Daoy (cell line): ENCODE measurements around the gene MGRN1. TPM values are rescaled to one million over a fixed set of nuclear protein-coding genes. Genes with fewer than 3 reads are reported as not detected.

ENCODE experiments used
- DNase-seq: peaks from one replicate; pipeline ENCODE4 v3.0.0-alpha.2; 2015; ENCODE audit warnings: low read depth
- total RNA-seq: library from RNA; depleted of rRNA; stranded (reverse); fragments of >200 nt; shearing (Covaris generic); gene quantifications from 2 replicates; pipeline ENCODE4 v1.2.3, GENCODE V29; 2014

The MGRN1 gene
- total RNA-seq, 1 experiment from 2014 or later = 8.4 TPM

GRCh38 chr16:4624827-4625559 lies 367 bp downstream of the MGRN1 start:
- peak; percentile 55 for DNase-seq

- DNase-seq = no peak
Observed at GRCh38 chr16:4625560-4626159, 1.0 kb downstream of the MGRN1 start.

DNA sequence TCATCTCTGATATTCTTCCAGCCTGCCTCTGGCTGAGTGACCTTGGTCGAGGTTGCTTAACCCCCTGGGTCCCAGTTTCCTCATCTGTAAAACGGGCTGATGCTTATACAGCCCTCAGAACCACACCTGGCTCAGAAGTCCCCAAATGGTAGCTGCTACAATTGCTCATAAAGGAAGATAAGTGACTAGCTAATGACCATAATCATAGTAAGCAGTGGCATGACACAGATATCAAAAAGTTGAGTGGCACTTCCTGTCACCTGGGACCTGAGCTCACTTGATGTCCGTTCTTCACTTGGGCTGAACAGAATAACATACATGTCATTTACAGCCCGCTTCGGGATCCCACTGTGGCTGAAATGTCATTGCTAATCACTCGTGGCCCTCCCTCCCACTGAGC lies 1.8 kb downstream of the MGRN1 start:
- no peak for DNase-seq

- no peak for DNase-seq
Observed at GRCh38 chr16:4628283-4628682, 3.7 kb downstream of the MGRN1 start.

DNA sequence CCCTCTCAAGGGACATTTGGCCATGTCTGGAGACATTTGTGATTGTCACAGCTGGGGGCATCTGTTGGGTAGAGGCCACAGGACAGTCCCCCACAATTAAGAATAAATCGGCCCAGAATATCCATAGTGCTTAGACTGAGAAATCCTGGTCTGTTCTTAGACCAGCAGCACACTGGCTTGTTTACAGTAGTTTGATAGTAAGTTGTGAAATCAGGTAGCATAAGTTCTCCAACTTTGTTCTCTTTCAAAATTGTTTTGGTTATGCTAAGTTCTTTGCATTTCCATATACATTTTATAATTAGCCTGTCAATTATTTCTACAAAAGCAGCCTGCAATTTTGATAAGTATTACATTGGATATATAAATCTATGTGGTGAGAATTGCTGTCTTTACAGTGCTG lies 6.8 kb downstream of the MGRN1 start:
- DNase-seq = no peak

DNA sequence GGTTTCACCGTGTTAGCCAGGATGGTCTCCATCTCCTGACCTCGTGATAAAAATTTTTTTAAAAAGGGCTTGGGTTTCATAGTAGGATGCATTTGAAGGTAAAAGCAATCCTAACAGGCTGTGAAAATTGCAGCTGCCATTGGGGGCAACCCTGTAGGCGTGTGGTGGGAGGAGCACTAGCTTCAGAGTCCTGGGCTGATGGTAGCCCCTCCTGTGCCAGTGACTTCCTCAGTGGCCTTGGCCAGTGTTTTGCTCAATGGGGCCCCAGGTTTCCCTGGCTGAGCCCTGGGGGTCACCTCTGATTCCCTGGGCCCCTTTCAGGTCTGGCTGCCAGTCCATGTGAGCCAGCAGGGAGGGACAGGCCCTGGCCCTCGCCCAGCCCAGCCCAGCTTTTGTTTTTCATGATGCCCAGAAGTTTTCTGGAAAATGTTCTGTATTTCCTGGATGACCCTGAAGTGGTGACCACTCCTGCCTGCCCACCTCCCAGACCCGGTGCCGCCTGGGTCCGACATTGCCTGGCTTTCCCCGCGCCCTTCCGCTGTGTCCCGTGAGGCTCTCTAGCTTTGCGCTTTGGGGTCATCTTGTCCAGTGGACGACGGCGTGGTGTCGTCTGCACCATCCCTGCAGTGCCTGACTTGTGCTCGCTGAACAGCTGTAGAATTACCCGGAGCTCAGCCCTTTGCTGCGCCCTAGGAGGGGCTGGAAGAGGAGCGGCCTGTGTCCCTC lies 9.4 kb downstream of the MGRN1 start:
- no peak for DNase-seq

GRCh38 chr16:4634768-4635167 lies 10.1 kb downstream of the MGRN1 start:
- DNase-seq = no peak

GRCh38 chr16:4636196-4636595 lies 11.6 kb downstream of the MGRN1 start:
- DNase-seq = no peak

GRCh38 chr16:4637501-4638166 lies 13.0 kb downstream of the MGRN1 start:
- no peak for DNase-seq

DNA sequence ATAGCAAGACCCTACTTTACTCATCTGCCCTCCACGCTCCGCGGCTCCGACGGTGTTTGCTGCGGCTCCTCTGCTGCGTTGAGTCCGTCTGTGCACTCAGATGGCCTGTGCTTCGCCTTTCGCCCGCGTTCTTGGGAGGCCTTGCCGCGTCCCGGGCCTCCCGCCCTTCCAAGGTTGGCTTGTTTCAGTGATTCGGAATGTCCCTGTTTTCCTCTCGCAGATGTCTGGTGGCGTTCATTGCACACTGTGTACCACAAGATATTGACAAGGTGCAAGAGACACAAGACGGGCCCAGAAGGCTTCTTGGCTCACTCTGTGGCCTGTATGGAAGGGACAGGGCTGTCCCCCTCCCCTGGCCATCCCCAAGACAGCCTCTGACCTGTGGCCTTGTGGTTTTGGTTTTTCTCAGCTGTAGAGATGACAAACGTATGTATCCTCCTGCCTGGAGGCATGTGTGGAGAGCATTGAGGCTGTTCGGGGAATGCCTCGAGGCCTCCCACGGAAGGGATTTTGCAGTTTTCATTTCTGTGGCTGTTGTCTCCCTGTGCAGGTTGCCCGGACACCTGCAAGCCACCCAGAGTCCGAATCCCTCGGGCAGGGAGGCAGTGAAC lies 15.4 kb downstream of the MGRN1 start:
- DNase-seq = no peak

GRCh38 chr16:4640572-4641305 lies 16.1 kb downstream of the MGRN1 start:
- no peak for DNase-seq

DNA sequence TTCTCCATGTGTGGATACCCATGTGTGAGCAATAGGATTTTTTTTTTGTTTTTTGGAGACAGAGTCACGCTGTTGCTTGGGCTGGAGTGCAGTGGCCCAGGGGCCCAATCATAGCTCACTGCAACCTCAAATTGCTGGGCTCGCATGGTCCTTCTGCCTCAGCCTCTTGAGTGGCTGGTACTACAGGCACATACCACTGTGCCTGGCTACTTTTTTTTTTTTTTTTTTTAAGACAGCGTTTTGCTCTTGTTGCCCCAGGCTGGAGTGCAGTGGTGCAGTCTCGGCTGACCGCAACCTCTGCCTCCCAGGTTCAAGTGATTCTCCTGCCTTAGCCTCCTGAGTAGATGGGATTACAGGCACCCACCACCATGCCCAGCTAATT lies 16.7 kb downstream of the MGRN1 start:
- DNase-seq = no peak

- DNase-seq = no peak
Observed at GRCh38 chr16:4641895-4642294, 17.3 kb downstream of the MGRN1 start.

- no peak for DNase-seq
Observed at GRCh38 chr16:4646773-4647643, 22.4 kb downstream of the MGRN1 start.

- DNase-seq = no peak
Observed at GRCh38 chr16:4647644-4647980, 23.0 kb downstream of the MGRN1 start.

GRCh38 chr16:4648917-4649316 lies 24.3 kb downstream of the MGRN1 start:
- DNase-seq = no peak

GRCh38 chr16:4649744-4650442 lies 25.3 kb downstream of the MGRN1 start:
- no peak for DNase-seq

DNA sequence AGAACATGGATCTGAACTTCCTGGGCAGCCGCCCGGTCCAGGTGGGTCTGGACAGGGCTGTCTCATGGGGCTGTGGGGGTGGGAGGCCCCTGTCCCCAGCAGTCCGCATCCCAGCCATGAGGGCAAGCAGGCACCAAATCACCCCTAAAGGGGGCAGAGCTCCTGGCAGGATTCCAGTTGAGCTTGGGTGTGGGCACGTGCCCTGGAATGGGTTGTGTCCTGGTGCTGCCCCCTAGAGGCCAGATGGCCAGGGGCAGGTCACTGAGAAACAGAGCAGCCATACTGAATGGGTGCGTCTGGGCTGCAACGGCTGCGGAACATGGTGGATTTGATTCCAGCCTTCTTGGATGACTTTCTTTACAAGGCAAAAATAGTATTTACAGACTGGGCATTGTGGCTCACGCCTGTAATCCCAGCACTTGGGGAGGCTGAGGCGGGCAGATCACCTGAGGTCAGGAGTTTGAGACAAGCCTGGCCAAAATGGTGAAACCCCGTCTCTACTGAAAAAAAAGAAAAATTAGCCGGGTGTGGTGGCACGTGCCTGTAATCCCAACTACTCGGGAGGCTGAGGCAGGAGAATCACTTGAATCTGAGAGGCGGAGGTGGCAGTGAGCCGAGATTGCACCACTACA lies 25.9 kb downstream of the MGRN1 start:
- DNase-seq = peak; percentile 59

- no peak for DNase-seq
Observed at GRCh38 chr16:4651827-4652226, 27.2 kb downstream of the MGRN1 start.
